ENCODE measurements around the gene TLCD3A.
"Not testable (repeated sequence)": the region's sequence is repeated elsewhere in the genome, so short reads cannot be mapped to it uniquely, and the experiment has no call there.

- not testable (repeated sequence) for TF ChIP-seq CTCF (IDR thresholded peaks at IDR 0.05 in 4 of 5, conservative IDR thresholded peaks at IDR 0.05 in 1 of 5); POLR2A (IDR thresholded peaks at IDR 0.05)
These were observed 57.8 kb downstream of the TLCD3A start for GRCh38 chr17:789931-790873.

All from gastrocnemius medialis (tissue), 4 donors.